GM19193 (cell line): Measurements from ENCODE around the gene OR2L3.

Experiments used
- POLR2A ChIP-seq: IDR thresholded peaks from 4 replicates; pipeline ENCODE4 v1.6.1; 2011; ENCODE audit not compliant: insufficient read depth, insufficient read length; ENCODE audit errors: extremely low read depth

The OR2L3 gene

GRCh38 chr1:248102847-248103246, 56.2 kb downstream of the OR2L3 start:
- TF ChIP-seq POLR2A = no peak

GRCh38 chr1:248111157-248111556, 64.5 kb downstream of the OR2L3 start:
- no peak for TF ChIP-seq POLR2A
